G401 (cell line): ENCODE data around the gene ZNF317. TPM values are rescaled to one million over a fixed set of nuclear protein-coding genes. Genes with fewer than 3 reads are reported as not detected.

Experiments
- DNase-seq: peaks from one replicate; pipeline ENCODE4 v3.0.0-alpha.2; 2015; ENCODE audit warnings: low spot score
- in situ Hi-C: cut with HindIII; loops from 2 replicates; pipeline ENCODE4 v1.10.0; 2016; ENCODE audit warnings: low sequenced_read_pairs, mixed read lengths
- total RNA-seq: library from RNA; depleted of rRNA; stranded (reverse); fragments of >200 nt; shearing (Covaris generic); gene quantifications from 2 replicates; pipeline ENCODE4 v1.2.3, GENCODE V29; 2014; rRNA removed

The ZNF317 gene
- total RNA-seq = 17.7 and 40.5 TPM in 2 replicates

DNA sequence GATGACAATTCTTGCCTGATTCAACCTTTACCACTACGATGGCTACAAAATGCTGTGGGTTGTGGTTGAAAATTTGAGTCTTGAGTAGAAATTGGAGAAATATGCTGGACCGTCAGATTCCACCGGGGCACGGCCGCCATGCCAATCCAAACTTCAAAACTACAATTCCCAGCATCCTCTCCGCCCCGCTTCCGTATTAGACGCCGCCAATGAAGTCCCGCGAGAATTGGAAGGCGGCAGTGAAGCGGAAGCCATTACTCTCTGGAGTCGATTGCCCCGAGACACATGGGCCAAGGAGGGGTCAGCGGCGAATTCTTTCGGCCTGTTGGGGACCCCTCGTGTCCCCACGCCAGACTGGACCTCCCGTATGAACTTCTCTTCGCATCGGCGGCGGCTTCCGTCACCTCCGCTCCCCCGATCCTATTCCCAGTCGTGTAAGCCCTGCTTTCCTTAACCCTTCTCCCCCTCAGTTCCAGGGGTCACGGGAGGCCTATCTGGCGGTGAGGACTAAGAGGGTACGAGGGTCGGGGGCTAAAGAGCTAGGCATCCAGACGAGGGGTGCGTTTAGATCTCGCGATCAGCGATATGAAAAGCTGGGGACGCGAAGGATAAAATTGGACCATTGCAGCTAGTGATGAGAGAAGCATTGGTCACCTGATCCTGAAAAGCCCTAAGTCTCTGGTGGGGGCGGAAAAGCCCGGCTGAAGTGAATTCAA lies at the start of gene ZNF317:
Gene ZNF317 (plus strand): TSS at position 239 of the 716 bp plus-strand sequence. CDS start 15,620 bp downstream, outside the sequence.
- DNase-seq = peak; percentile 95
- in situ Hi-C loops = no loop called here

- in situ Hi-C loops = no loop called here
- no peak for DNase-seq
These were observed 32.8 kb upstream of the ZNF317 start, which contains the start of gene OR7G2 for GRCh38 chr19:9107375-9107774. Gene OR7G2, minus strand, starts transcription at chr19:9107475. Its CDS starts 4,232 bp downstream, at chr19:9103243.

- no peak for DNase-seq
- in situ Hi-C loops = no loop called here
These were observed 30.2 kb upstream of the ZNF317 start for GRCh38 chr19:9109959-9110358.

DNA sequence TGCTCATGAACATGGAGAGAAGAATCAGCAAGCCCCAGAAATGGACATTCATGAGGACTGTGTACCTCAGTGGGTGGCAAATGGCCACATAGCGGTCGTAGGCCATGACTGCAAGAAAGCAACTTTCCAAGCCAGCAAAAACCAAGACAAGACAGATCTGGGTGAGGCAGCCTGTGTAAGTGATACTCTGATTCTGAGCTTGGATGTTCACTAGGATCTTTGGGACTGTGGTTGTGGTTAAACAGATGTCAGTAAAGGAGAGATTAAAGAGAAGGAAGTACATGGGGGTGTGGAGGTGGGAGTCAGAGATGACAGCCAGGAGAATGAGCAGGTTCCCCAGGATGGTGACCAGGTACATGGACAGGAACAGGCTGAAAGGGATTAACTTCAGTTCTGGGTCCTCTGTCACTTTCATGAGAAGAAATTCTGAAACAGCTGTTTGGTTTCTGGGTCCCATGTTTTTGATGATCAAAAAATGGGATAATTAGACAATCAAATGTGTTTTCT lies 24.8 kb upstream of the ZNF317 start, which contains the start of gene OR7G1:
Gene OR7G1 (minus strand): TSS at position 457 of the 507 bp plus-strand sequence. CDS start 0 bp downstream, at position 457.
- in situ Hi-C loops = no loop called here
- DNase-seq = no peak

- in situ Hi-C loops = no loop called here
- no peak for DNase-seq
These were observed 23.6 kb upstream of the ZNF317 start for GRCh38 chr19:9116547-9116946.

- DNase-seq = no peak
- in situ Hi-C loops = no loop called here
These were observed 13.2 kb upstream of the ZNF317 start, which contains the start of gene OR7G3 for GRCh38 chr19:9126900-9127405. Gene OR7G3, minus strand, starts transcription at chr19:9126950. Its CDS starts 0 bp downstream, at chr19:9126950.

DNA sequence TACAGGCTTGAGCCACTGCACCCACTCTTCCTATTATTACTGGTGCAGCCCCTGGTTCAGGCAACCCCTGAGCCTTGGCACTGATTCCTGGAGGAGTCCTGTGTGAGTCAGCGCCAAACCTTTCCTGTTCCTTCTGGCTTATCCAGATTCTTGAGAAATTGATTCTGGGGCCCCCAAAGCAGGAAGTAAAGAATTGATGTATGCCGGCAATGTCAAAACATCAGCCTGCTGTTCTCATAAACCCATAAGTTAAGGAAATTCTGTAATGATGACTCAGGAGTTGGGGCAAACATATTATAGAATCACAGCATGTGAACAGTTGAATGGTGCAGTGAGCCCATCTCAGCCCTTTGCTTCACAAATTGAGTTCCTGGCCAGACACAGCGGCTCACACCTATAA lies 12.0 kb upstream of the ZNF317 start:
- no peak for DNase-seq
- in situ Hi-C loops = no loop called here

DNA sequence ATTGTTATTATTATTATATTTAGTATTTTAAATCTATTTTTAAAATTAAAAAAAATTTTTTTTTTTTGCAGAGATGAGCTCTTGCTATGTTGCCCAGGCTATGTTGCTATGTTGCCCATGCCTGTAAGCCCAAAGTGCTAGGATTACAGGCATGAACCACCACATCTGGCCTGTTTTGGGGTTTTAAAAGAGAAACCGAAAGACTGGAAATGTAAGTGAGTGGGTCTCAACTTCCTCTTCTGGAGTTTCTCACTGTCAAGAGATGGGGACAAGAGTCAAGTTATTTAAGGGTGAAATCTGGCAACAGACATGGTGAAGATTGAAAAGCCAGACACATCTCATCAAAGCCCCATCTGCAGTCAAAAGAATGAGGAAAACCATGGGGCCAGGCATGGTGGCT lies 9.2 kb upstream of the ZNF317 start:
- no peak for DNase-seq
- in situ Hi-C loops = no loop called here

GRCh38 chr19:9132422-9132821 lies 7.8 kb upstream of the ZNF317 start:
- in situ Hi-C loops = no loop called here

GRCh38 chr19:9139609-9140158 lies 513 bp upstream of the ZNF317 start:
- in situ Hi-C loops = no loop called here
- DNase-seq = no peak

More at GRCh38 chr19:9132422-9132821, 7.8 kb upstream of the ZNF317 start:
- no peak for DNase-seq

GRCh38 chr19:9144920-9145319 lies 4.7 kb downstream of the ZNF317 start:
- no peak for DNase-seq
- in situ Hi-C loops = no loop called here

DNA sequence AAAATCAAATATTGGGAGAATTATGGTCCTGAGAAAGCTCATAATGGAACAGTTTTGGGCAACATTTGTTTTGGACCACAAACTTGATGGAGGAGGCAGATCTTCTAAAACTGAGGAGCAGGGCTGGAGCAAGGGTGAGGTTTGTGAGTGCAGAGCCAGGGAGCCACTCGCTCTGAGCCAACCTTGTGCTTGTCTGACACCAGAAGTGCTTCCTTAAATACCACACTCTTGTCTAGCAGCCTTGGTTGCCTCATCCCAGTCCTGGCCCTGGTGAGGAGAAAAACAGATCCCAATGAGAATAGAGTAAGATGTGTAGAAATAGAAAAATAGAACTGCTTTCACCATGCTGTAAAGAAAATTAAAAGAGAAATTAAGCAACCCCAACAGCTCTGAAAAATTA lies 6.7 kb downstream of the ZNF317 start:
- no peak for DNase-seq
- in situ Hi-C loops = no loop called here

- in situ Hi-C loops = no loop called here
- no peak for DNase-seq
These were observed 8.5 kb downstream of the ZNF317 start for GRCh38 chr19:9148697-9149096.

- in situ Hi-C loops = no loop called here
- no peak for DNase-seq
These were observed 9.8 kb downstream of the ZNF317 start for GRCh38 chr19:9149997-9150396.

DNA sequence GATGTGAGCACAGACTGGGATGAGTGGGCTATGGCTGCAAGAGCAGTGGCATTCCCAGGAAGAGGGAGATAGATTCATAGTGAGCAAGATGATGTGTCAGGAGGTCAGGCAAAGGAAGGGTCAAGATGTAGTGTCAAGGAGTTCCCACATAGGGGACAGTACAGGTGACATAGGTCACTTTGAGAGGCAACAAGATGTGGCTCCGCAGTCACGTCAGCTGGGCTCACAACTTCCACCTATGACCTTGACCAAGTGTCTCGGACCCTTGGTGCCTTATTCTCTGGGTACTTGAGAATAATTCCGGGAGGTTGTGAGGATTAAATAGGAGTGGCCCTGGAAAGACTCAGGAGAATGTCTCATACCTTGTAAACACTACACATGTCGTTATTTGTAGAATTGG lies 10.5 kb downstream of the ZNF317 start:
- in situ Hi-C loops = no loop called here
- no peak for DNase-seq

- no peak for DNase-seq
- in situ Hi-C loops = no loop called here
These were observed 11.2 kb downstream of the ZNF317 start for GRCh38 chr19:9151367-9151766.

DNA sequence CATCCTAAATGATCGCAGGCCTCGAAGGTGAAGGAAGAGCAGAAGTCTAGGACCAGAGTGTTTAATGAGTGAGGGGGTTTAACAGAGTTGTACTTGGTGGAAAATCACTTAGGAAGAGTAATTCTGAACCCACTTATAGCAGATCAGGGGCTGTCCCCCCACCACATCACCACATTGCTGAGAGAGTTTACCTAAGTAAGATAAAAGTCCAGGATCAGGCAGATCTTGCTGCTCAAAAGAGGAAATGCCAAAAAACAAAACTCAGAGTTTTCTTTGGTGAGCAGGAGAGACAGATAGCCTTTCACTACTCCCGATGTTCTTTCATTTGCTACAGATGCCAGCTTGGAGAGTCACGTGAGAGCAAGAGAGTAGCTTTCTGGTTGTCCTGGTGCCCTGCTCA lies 15.4 kb downstream of the ZNF317 start:
- DNase-seq = no peak
- in situ Hi-C loops = no loop called here

- in situ Hi-C loops = no loop called here
- no peak for DNase-seq
These were observed 16.1 kb downstream of the ZNF317 start for GRCh38 chr19:9156304-9156703.

GRCh38 chr19:9159891-9160290 lies 19.7 kb downstream of the ZNF317 start:
- in situ Hi-C loops = no loop called here
- no peak for DNase-seq

GRCh38 chr19:9161427-9161826 lies 21.2 kb downstream of the ZNF317 start:
- in situ Hi-C loops = no loop called here
- no peak for DNase-seq
